ENCODE data around the gene CCDC63.

Gene CCDC63

GRCh38 chr12:110846615-110847566 is at the start of gene CCDC63:
CCDC63 (plus strand) TSS chr12:110846987; CDS start chr12:110852955, 5,968 bp downstream.
- DNase-seq (ENCODE audit: extremely low read depth, low read depth), result no peak
- peak; percentile 49 for TF ChIP-seq CTCF (IDR thresholded peaks at IDR 0.05; ENCODE audit: low read depth, low read length)

DNA sequence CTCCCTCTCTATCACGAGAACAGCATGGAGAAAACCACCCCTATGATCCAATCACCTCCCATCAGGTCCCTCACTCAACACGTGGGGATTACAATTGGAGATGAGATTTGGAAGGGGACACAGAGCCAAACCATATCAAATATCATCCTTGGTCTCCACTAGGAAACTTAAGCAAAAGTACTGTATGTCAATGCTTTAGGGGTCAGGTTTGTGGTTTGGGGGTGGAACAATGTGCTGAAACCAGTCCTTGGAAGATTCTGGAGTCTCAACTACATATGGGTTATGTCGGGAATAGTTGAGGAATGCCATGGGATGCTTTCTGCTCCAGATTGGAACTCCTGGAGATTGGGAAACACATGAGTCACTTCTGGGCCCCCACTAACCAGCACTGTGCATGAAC is 48.3 kb upstream of the CCDC63 start:
- no peak for DNase-seq (ENCODE audit: extremely low read depth, low read depth)
- TF ChIP-seq CTCF (IDR thresholded peaks at IDR 0.05; ENCODE audit: low read depth, low read length), result no peak

DNA sequence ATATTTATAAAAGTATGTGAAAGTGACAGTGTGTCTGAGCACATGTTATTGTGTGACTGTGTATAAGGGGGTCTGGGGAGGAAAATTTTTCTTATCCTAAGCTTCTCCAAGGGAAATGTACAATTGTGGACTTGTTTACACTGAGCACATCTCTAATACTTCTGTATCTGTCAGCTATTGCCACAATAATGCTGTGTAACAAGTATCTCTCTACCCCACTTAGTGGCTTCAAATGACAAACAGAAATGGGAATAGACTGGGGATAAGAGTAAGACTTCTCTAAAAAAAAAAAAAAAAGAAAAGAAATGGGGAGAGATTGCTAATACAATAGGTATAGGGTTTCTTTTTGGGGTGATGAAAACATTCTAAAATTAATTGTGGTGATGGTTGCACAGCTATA is 44.3 kb upstream of the CCDC63 start:
- no peak for TF ChIP-seq CTCF (IDR thresholded peaks at IDR 0.05; ENCODE audit: low read depth, low read length)
- no peak for DNase-seq (ENCODE audit: extremely low read depth, low read depth)

DNA sequence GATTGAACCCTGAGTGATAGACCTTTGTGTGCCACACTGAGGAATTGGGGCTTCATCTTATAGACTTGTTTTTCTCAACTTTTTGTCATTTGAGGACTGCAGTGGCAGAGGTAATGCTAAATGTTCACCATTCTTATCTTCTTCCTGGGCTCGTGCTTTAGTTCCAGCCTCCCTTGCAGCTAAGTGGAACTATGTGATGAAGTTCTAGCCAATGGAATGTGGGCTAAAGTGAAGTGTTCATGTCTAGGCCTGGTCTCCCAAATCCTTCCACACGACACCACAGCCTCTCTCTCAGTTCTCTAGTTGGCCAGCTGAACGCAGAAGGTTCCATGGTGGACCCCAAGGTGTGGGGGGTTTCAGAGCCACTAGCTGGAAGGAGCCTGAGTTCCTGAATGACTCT is 42.4 kb upstream of the CCDC63 start:
- TF ChIP-seq CTCF (IDR thresholded peaks at IDR 0.05; ENCODE audit: low read depth, low read length), result no peak

DNA sequence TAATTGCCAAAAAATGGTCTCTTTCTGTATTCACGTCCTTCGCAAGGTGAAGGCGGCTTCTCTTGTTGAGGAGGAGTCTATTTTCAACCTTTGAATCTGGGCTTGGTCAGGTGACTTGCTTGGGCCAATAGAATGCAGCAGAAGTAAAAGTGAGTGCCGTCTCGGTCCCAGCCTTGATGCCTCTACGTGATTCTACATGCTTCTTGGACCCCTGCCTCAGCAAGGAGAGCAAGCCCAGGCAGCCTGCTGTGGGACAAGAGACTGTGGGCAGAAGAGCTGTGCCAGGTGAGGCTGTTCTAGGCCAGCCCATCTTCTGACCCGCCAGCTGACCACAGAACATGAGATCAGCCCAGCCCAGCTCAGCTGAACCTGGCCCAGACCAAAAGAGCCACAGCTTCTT is 39.1 kb upstream of the CCDC63 start:
- no peak for TF ChIP-seq CTCF (IDR thresholded peaks at IDR 0.05; ENCODE audit: low read depth, low read length)
- no peak for DNase-seq (ENCODE audit: extremely low read depth, low read depth)

More for the DNA sequence above, 42.4 kb upstream of the CCDC63 start:
- no peak for DNase-seq (ENCODE audit: extremely low read depth, low read depth)

- no peak for DNase-seq (ENCODE audit: extremely low read depth, low read depth)
- TF ChIP-seq CTCF (IDR thresholded peaks at IDR 0.05; ENCODE audit: low read depth, low read length), result no peak
These were observed 37.6 kb upstream of the CCDC63 start for GRCh38 chr12:110809149-110809548.

GRCh38 chr12:110811972-110812371 is 34.8 kb upstream of the CCDC63 start:
- no peak for DNase-seq (ENCODE audit: extremely low read depth, low read depth)
- no peak for TF ChIP-seq CTCF (IDR thresholded peaks at IDR 0.05; ENCODE audit: low read depth, low read length)

Data from AG09319 (cell line).